GM23248 (cell line): Measurements from ENCODE around the gene BAIAP2. TPM values are rescaled to one million over a fixed set of nuclear protein-coding genes. Genes with fewer than 3 reads are reported as not detected.
"Not testable (repeated sequence)": the region's sequence is repeated elsewhere in the genome, so short reads cannot be mapped to it uniquely, and the experiment has no call there.

ENCODE experiments used
- DNase-seq: peaks from one replicate; pipeline ENCODE4 v3.0.0-alpha.2; 2015
- H2AFZ ChIP-seq: fragments of 200-600 bp; sonication (generic); 2 replicates; pipeline ENCODE4 v1.6.1; 2016; ENCODE audit warnings: antibody characterized with exemption
- H3F3A ChIP-seq: fragments of 200-600 bp; sonication (generic); 2 replicates; pipeline ENCODE4 v1.6.1; 2016; ENCODE audit warnings: mild to moderate bottlenecking, antibody characterized with exemption, mixed run types; ENCODE audit not compliant: insufficient read depth
- H3K27ac ChIP-seq: fragments of 200-600 bp; sonication (generic); 2 replicates; pipeline ENCODE4 v1.5.1; 2016; ENCODE audit warnings: mild to moderate bottlenecking
- H3K27me3 ChIP-seq: fragments of 200-600 bp; sonication (generic); replicated peaks from 2 replicates; pipeline ENCODE4 v1.6.1; 2016; ENCODE audit warnings: mild to moderate bottlenecking; ENCODE audit not compliant: insufficient read depth
- H3K36me3 ChIP-seq: fragments of 200-600 bp; sonication (generic); 2 replicates; pipeline ENCODE4 v1.6.1; 2016; ENCODE audit warnings: low read depth, mild to moderate bottlenecking
- H3K4me1 ChIP-seq: fragments of 200-600 bp; sonication (generic); 2 replicates; pipeline ENCODE4 v1.6.1; 2016; ENCODE audit warnings: mild to moderate bottlenecking; ENCODE audit not compliant: insufficient read depth
- H3K4me2 ChIP-seq: fragments of 200-600 bp; sonication (generic); one replicate; pipeline ENCODE4 v1.6.1; 2016; ENCODE audit warnings: mild to moderate bottlenecking; ENCODE audit not compliant: unreplicated experiment
- H3K4me3 ChIP-seq: fragments of 200-600 bp; sonication (generic); 2 replicates; pipeline ENCODE4 v1.5.1; 2016; ENCODE audit warnings: mild to moderate bottlenecking
- H3K79me2 ChIP-seq: fragments of 200-600 bp; sonication (generic); 2 replicates; pipeline ENCODE4 v1.6.1; 2016; ENCODE audit warnings: mild to moderate bottlenecking; ENCODE audit not compliant: insufficient read depth
- H3K9ac ChIP-seq: fragments of 200-600 bp; sonication (generic); 2 replicates; pipeline ENCODE4 v1.6.1; 2016; ENCODE audit warnings: mild to moderate bottlenecking
- H3K9me2 ChIP-seq: fragments of 200-600 bp; sonication (generic); 2 replicates; pipeline ENCODE4 v1.6.1; 2016; ENCODE audit warnings: mixed run types, mild to moderate bottlenecking, moderate library complexity; ENCODE audit not compliant: insufficient read depth
- H3K9me3 ChIP-seq: fragments of 200-600 bp; sonication (generic); one replicate; pipeline ENCODE4 v1.6.1; 2017; ENCODE audit warnings: low read depth
- H4K20me1 ChIP-seq: fragments of 200-600 bp; sonication (generic); 2 replicates; pipeline ENCODE4 v1.6.0; 2016; ENCODE audit not compliant: insufficient read depth
- EZH2 ChIP-seq: fragments of 200-600 bp; sonication (generic); IDR thresholded peaks from 2 replicates; pipeline ENCODE4 v1.6.1; 2018; ENCODE audit warnings: antibody characterized with exemption, mild to moderate bottlenecking; ENCODE audit not compliant: insufficient read depth, poor library complexity, severe bottlenecking
- EZH2phosphoT487 ChIP-seq: fragments of 200-600 bp; sonication (generic); IDR thresholded peaks from 2 replicates; pipeline ENCODE4 v1.6.1; 2018; ENCODE audit warnings: antibody characterized with exemption, moderate library complexity, mild to moderate bottlenecking, low read depth; ENCODE audit not compliant: insufficient read depth
- WGBS, 2 experiments: methylation state at CpG; one replicate each; pipeline ENCODE4 v1.1.6; 2015 to 2017; ENCODE audit warnings: low lambda C conversion rate in 2 of 2, low coverage in 1 of 2; ENCODE audit errors: missing lambda C conversion rate in 2 of 2; 5-methylcytosine and 5-hydroxymethylcytosine counted together
- in situ Hi-C: fragments of 300-500 bp; cut with MboI; formaldehyde crosslinking; loops from 2 replicates; pipeline ENCODE4 v1.15.0; 2020
- polyA plus RNA-seq: library from polyadenylated mRNA; unstranded; fragments of >200 nt; fragmentation: Nextera tagmentation; extraction: Ambion mirVana; gene quantifications from 2 replicates; pipeline ENCODE4 v1.2.1, GENCODE V29; 2016
- total RNA-seq: library from RNA; depleted of rRNA; stranded (reverse); fragments of >200 nt; shearing (Covaris generic); gene quantifications from 2 replicates; pipeline ENCODE4 v1.2.3, GENCODE V29; 2014

BAIAP2 gene
- total and polyA plus RNA-seq, 2 experiments from 2014 or later, result 28.2 to 31.7 TPM

DNA sequence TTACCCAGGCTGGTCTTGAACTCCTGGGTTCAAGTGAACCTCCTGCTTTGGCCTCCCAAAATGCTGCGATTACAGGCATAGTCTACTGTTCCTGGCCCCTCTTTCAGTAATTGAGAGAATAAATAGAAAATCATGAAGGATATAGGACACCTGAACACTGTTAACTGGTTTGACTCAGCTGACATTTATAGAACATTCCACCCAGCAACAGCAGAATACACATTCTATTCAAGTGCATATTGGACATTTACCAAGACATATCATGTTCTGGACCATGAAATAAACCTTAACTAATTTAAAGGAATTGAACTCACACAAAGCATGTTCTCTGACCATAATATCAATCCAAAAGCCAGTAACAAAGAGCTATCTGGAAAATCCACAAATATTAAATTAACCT lies 19.8 kb upstream of the BAIAP2 start:
- Histone ChIP-seq H3K27ac (no peak overlapping the region), H2AFZ (no peak overlapping the region), H3K36me3 (no peaks in the 10 kb centered on the region), H3K9me2 (no peaks in the 10 kb centered on the region), H3K9me3 (no peaks in the 10 kb centered on the region), H3K9ac (no peak overlapping the region), H3K27me3 (peaks cover 7% of the 10 kb centered on the region; the same call in 1 of the 2 replicates), H3F3A (no peaks in the 10 kb centered on the region), H3K79me2 (no peaks in the 10 kb centered on the region), H3K4me2 (no peak overlapping the region), H4K20me1 (no peaks in the 10 kb centered on the region), H3K4me1 (peaks cover 9% of the 10 kb centered on the region), H3K4me3 (no peak overlapping the region)
- TF ChIP-seq EZH2phosphoT487 (no peak), EZH2 (no peak)
- DNase-seq, result no peak
- in situ Hi-C loops, result no loop called here
- 74 to 93% methylated on average over 1 of the region's 1 CpG for WGBS, 2 experiments

DNA sequence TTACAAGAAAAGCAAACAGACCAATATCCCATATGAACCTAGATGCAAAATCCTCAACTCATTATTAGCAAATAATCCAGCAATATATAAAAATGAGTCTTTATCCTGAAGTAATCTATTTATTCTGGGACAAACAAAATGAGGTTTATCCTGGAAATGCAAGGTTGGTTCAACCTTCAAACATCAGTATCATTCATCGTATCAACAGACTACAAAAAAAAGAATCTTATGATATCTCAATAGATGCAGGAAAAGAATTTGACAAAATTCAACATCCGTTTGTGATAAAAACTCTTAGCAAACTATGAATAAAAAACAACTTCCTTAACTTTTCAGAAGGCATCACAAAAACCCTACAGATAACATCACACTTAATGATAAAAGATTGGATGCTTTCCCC lies 18.4 kb upstream of the BAIAP2 start:
- Histone ChIP-seq H3K4me1 (peaks cover 19% of the 10 kb centered on the region), H3K79me2 (no peaks in the 10 kb centered on the region), H3K27me3 (no peaks in the 10 kb centered on the region), H3K9me2 (no peaks in the 10 kb centered on the region), H3K9me3 (no peaks in the 10 kb centered on the region), H3K4me2 (no peak overlapping the region), H3K27ac (no peak overlapping the region), H3F3A (no peaks in the 10 kb centered on the region), H3K36me3 (no peaks in the 10 kb centered on the region), H3K4me3 (no peak overlapping the region), H3K9ac (no peak overlapping the region), H2AFZ (no peak overlapping the region), H4K20me1 (no peaks in the 10 kb centered on the region)
- DNase-seq, result no peak
- WGBS, 2 experiments, result 76 to 93% methylated on average over 2 of the region's 2 CpGs
- in situ Hi-C loops, result no loop called here
- TF ChIP-seq EZH2phosphoT487 (no peak), EZH2 (no peak)

DNA sequence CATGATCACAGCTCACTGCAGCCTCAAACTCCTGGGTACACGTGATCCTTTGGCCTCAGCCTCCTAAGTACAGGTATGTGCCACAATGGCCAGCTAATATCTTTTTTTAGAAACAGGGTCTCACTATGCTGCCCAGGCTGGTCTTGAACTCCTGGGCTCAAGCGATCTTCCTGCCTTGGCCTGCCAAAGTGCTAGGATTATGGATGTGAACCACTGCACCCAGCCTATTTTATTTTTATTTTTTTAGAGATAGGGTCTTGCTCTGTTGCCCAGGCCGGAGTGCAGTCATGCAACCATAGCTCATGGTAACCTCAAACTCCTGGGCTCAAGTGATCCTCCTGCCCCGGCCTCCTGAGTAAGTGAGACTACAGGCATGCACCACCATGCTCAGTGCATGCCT lies 17.6 kb upstream of the BAIAP2 start:
- H3K9me3 ChIP-seq, H3F3A ChIP-seq, H3K79me2 ChIP-seq, H2AFZ ChIP-seq, H3K4me3 ChIP-seq, H4K20me1 ChIP-seq, in situ Hi-C loops, H3K27ac ChIP-seq, H3K27me3 ChIP-seq, H3K36me3 ChIP-seq, DNase-seq, H3K9ac ChIP-seq, H3K4me2 ChIP-seq, H3K9me2 ChIP-seq: not testable (repeated sequence)
- peaks cover 19% of the 10 kb centered on the region for H3K4me1 ChIP-seq
- WGBS, 2 experiments, result 97 to 98% methylated on average over 4 of the region's 4 CpGs

DNA sequence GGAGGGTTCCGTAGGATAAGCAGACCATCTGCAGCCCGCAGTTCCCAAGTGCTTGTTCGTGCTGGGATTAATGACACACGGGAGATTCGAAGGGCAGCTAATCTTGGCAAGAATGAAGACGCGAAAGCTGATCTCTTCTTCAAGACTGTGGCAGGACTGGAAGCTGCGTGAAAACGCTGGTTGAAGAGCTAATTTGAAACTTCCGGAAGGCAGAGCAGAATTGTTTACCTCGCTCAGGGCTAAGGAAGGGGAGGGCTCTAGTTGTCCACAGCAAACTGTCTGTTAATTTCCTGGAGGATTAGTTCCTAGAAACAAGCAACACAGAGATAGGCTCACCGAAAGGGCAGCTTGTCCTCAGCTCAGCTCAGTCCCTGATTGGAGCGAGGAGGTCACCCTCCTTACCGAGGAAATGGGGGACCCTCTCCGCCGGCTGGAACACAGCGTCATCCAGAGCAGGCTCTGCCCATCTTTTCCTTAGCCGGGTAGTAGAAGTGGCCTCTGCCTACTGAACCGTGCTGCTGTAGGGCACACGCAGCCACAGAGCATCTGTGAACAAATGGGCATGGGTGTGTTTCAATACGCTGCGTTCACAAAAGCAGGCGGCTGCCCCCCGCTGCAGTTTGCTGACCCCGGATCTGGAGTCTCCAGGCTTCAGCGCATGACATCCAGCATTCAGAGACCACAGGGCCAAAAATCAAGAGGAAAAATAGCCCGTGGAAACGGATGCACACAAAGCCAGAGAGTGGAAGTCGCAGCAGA lies 16.7 kb upstream of the BAIAP2 start:
- peak overlapping the region; percentile 60 for H3K4me2 ChIP-seq
- peaks cover 4% of the 10 kb centered on the region for H3F3A ChIP-seq
- H3K36me3 ChIP-seq, result no peaks in the 10 kb centered on the region
- no peaks in the 10 kb centered on the region for H4K20me1 ChIP-seq
- peak; percentile 59 for DNase-seq
- no peak for TF ChIP-seq EZH2
- no peak for TF ChIP-seq EZH2phosphoT487
- H3K4me3 ChIP-seq, result peak overlapping the region; percentile 38
- H3K9ac ChIP-seq, result peak overlapping the region; percentile 39
- WGBS, 2 experiments, result 26% methylated on average over 29 of the region's 29 CpGs
- H3K79me2 ChIP-seq, result no peaks in the 10 kb centered on the region
- in situ Hi-C loops, result no loop called here
- peak overlapping the region; percentile 93 for H2AFZ ChIP-seq
- peaks cover 19% of the 10 kb centered on the region for H3K4me1 ChIP-seq
- no peaks in the 10 kb centered on the region for H3K27me3 ChIP-seq
- H3K9me2 ChIP-seq, result no peaks in the 10 kb centered on the region
- no peak overlapping the region for H3K27ac ChIP-seq
- no peaks in the 10 kb centered on the region for H3K9me3 ChIP-seq
